GM13976 (cell line): ENCODE results near the gene SELENOP.

Experiments used
- DNase-seq: peaks from one replicate; pipeline ENCODE4 v3.0.0; 2012; ENCODE audit warnings: low spot score
- CTCF ChIP-seq: IDR thresholded peaks from 2 replicates; pipeline ENCODE4 v1.5.1; 2012; ENCODE audit warnings: borderline replicate concordance, mild to moderate bottlenecking; ENCODE audit not compliant: insufficient read depth; ENCODE audit errors: extremely low read depth, missing control alignments, control extremely low read depth
- in situ Hi-C: fragments of 300-500 bp; cut with MboI; formaldehyde crosslinking; loops from one replicate; pipeline ENCODE4 v1.12.0; 2022; ENCODE audit warnings: low sequenced_read_pairs, mixed read lengths, inconsistent platforms; ENCODE audit not compliant: unreplicated experiment

The SELENOP gene

DNA sequence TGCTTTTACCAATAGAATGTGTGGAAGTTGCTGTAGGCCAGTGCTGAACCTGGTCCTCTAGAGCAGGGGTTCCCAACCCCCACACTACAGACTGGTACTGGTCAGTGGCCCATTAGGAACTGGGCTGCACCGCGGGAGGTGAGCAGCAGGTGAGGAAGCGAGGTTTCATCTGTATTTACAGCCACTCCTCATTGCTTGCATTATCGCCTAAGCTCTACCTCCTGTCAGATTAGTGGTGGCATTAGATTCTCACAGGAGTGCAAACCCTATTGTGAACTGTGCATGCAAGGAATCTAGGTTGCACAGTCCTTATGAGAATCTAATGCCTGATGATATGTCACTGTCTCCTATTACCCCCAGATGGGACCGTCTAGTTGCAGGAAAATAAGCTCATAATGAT lies 61.2 kb downstream of the SELENOP start:
- DNase-seq: no peak
- in situ Hi-C loops: loop anchor here (25.0 kb wide), 1 partner anchor 888 kb away; the partner anchor contains the start of gene OXCT1
- TF ChIP-seq CTCF: no peak
